MV-4-11 (cell line): ENCODE measurements around the gene CARD11.
"Not testable (repeated sequence)": the region's sequence is repeated elsewhere in the genome, so short reads cannot be mapped to it uniquely, and the experiment has no call there.

Source experiments
- DNase-seq: peaks from one replicate; lab custom pipeline; 2025; lab: John Stamatoyannopoulos, UW

CARD11 gene

GRCh38 chr7:3064067-3064466, 20.4 kb upstream of the CARD11 start:
- DNase-seq: no peak

- no peak for DNase-seq
Measured at GRCh38 chr7:3063016-3063753, 19.5 kb upstream of the CARD11 start.

- DNase-seq: no peak
Measured at GRCh38 chr7:3057066-3057420, 13.4 kb upstream of the CARD11 start.

- DNase-seq: no peak
Measured at GRCh38 chr7:3056234-3057065, 12.8 kb upstream of the CARD11 start.

- no peak for DNase-seq
Measured at GRCh38 chr7:3055626-3056025, 12.0 kb upstream of the CARD11 start.

- no peak for DNase-seq
Measured at GRCh38 chr7:3042861-3043489, 692 bp downstream of the CARD11 start.

- DNase-seq: no peak
Measured at GRCh38 chr7:3041986-3042675, 1.5 kb downstream of the CARD11 start.

- no peak for DNase-seq
Measured at GRCh38 chr7:3039787-3040186, 3.9 kb downstream of the CARD11 start.

- DNase-seq: not testable (repeated sequence)
Measured at GRCh38 chr7:3038011-3038410, 5.7 kb downstream of the CARD11 start.

- DNase-seq: peak; percentile 64
Measured at GRCh38 chr7:3037259-3037658, 6.4 kb downstream of the CARD11 start.

- no peak for DNase-seq
Measured at GRCh38 chr7:3034591-3035150, 9.0 kb downstream of the CARD11 start.

GRCh38 chr7:3033581-3033980, 10.1 kb downstream of the CARD11 start:
- peak; percentile 5 for DNase-seq

- no peak for DNase-seq
Measured at GRCh38 chr7:3033136-3033535, 10.5 kb downstream of the CARD11 start.

- DNase-seq: no peak
Measured at GRCh38 chr7:3032256-3032655, 11.4 kb downstream of the CARD11 start.

GRCh38 chr7:3029138-3029537, 14.5 kb downstream of the CARD11 start:
- no peak for DNase-seq

GRCh38 chr7:3028758-3029093, 14.9 kb downstream of the CARD11 start:
- no peak for DNase-seq

- DNase-seq: no peak
Measured at GRCh38 chr7:3028071-3028757, 15.5 kb downstream of the CARD11 start.

GRCh38 chr7:3027005-3027845, 16.4 kb downstream of the CARD11 start:
- no peak for DNase-seq

- DNase-seq: no peak
Measured at GRCh38 chr7:3025616-3026015, 18.1 kb downstream of the CARD11 start.

GRCh38 chr7:3021825-3022224, 21.8 kb downstream of the CARD11 start:
- DNase-seq: no peak

- not testable (repeated sequence) for DNase-seq
Measured at GRCh38 chr7:3021224-3021623, 22.4 kb downstream of the CARD11 start.
